ENCODE measurements around the gene VIPR2.

DNA sequence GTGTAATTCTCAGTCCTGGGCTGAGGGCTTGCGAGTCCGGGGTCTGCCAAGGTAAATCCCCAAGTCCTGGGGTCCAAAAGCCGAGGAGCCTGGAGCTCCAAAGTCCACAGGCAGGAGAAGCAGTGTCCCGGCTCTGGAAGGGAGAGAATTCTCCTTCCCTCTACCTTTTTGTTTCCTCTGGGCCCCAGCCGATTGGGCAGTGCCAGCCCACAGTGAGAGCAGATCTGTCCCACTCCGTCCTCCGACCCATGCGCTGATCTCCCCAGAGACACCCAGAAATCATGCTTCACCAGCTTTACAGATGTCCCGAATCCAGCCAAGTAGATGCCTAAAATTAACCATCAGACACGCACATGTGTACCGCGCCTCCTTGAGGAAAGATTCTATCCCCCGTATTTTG is 8.1 kb upstream of the VIPR2 start:
- TF ChIP-seq, protein P1, sequence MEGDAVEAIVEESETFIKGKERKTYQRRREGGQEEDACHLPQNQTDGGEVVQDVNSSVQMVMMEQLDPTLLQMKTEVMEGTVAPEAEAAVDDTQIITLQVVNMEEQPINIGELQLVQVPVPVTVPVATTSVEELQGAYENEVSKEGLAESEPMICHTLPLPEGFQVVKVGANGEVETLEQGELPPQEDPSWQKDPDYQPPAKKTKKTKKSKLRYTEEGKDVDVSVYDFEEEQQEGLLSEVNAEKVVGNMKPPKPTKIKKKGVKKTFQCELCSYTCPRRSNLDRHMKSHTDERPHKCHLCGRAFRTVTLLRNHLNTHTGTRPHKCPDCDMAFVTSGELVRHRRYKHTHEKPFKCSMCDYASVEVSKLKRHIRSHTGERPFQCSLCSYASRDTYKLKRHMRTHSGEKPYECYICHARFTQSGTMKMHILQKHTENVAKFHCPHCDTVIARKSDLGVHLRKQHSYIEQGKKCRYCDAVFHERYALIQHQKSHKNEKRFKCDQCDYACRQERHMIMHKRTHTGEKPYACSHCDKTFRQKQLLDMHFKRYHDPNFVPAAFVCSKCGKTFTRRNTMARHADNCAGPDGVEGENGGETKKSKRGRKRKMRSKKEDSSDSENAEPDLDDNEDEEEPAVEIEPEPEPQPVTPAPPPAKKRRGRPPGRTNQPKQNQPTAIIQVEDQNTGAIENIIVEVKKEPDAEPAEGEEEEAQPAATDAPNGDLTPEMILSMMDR (conservative IDR thresholded peaks at IDR 0.05): no peak
- TF ChIP-seq ZFX (IDR thresholded peaks at IDR 0.05): no peak
